Right lung (tissue), 5 donors: ENCODE data around the gene SLC9A9. TPM values are rescaled to one million over a fixed set of nuclear protein-coding genes. Genes with fewer than 3 reads are reported as not detected.

Source experiments
- DNase-seq, 2 donors: peaks; one replicate each; pipeline ENCODE4 v3.0.0-alpha.2; 2013
- polyA plus RNA-seq, 5 donors: library from polyadenylated mRNA; unstranded; fragments of 120-200 nt; gene quantifications; one replicate each; pipeline versions ENCODE4 v1.2.1 to v1.2.3, GENCODE V29; 2013; ENCODE audit warnings: inconsistent platforms in 1 of 5, low replicate concordance in 1 of 5; ENCODE audit not compliant: insufficient read length in 5 of 5, insufficient read depth in 1 of 5

Gene SLC9A9
- polyA plus RNA-seq, 5 donors = 11.7 to 20.9 (median 17.7) TPM

DNA sequence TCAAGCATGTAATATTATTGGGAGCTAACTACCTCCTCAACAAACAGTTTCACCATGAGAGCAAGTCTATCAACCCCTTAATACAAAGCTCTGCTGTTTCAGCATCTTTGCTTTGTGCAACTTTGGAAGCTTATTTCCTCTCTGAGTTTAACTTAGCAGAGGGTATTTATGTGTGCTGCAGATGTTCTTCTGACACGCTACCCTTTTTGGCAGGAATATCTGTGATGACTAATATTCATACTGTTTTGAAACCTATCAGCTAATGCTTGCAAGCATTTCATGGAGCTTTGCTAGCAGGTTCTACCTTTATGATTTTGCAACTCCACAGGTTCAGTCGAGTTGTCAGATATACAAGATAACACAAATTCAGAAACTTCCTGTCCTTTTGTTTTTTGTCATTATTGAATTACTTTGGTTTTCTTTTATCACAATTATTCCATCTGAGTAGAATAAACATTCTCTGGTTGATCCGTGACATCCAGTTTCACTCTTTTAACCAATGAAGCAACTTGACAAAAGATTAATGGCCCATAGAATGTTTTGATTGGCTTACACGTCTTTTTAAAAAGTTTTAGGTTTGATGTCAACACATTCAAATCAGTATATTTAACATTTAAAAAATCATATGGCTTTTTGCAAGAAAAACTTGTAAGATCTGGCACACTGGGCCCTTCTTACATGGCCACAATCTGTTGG, 1.7 kb upstream of the SLC9A9 start:
- DNase-seq = peak; percentile 42 to 50

DNA sequence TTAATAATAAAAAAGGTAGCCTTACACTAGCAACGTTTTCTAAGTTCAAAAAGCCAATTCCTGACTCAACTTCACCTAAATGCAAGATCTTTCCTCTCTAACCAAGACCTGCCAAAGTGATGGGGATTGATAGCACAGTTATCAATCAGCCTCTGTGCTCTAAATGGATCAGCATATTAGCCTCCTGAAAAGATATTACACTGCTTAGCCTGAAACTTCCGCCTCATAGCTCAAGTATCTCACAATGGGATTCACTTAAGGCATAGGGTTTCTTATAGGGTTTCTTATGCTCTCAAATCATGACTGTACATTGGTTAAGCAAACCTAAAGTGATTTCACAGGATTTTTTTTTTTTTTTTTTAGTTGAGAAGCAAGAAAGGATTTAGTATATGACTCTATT, 436 bp upstream of the SLC9A9 start:
- DNase-seq = no peak

DNA sequence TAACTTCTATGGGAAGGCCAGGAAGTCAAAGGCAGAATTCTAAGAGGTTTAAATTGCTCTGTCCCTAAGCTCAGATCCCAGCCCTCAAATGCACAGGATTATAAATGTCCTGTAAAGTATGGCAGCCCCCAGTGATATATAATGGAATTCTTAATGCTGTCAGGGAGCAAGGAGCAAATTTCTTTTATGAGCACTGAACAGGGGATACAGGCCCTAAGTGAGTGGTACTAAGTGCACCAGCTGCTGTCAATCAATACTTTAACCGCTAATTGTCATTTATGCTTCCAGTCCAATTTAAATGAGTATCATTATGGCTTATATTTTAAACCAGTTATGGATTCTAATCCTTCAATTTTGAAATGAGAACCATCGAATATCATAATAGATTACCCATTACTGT, 4.7 kb downstream of the SLC9A9 start:
- DNase-seq = no peak

GRCh38 chr3:143840636-143841035, 7.6 kb downstream of the SLC9A9 start:
- no peak for DNase-seq

DNA sequence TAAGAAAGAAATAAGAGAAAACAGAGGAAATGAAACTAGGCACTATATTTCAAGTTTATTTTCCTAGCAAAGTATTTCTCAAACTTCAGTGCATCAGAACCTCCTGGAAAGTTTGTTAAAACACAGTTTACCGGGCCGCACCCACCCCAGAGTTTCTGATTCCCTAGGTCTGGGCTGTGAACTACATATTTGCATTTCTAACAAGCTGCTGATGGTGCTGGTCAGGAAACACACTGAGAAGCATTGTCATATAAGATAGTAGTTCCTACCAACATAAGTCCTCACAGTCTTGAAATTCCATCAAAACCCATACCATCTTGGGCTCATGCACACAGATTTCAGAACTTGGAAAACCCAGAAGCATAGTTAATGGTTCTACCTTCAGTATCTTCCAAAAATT, 8.3 kb downstream of the SLC9A9 start:
- DNase-seq = no peak

GRCh38 chr3:143837076-143837475, 11.2 kb downstream of the SLC9A9 start:
- no peak for DNase-seq

DNA sequence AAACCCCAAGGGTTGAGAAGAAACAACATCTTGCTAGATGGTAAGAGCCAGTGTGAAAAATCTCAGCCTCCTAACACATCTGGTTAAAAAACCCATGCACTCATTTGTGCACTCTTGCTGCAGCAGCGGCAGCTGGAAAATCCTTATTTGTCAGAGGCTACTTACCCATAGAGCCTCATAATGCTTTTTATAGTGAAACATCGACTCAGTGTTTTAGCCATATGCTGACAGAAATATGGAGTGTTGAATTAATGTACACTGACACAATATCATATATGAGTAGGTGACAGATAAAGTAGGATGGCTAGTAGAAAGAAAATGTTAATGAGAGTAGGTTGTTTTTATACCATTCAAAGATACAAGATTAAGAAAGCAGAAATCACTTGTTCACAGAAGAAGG, 13.0 kb downstream of the SLC9A9 start:
- peak in 1 of 2 donors; percentile 65 for DNase-seq

GRCh38 chr3:143832433-143832832, 15.8 kb downstream of the SLC9A9 start:
- no peak for DNase-seq

DNA sequence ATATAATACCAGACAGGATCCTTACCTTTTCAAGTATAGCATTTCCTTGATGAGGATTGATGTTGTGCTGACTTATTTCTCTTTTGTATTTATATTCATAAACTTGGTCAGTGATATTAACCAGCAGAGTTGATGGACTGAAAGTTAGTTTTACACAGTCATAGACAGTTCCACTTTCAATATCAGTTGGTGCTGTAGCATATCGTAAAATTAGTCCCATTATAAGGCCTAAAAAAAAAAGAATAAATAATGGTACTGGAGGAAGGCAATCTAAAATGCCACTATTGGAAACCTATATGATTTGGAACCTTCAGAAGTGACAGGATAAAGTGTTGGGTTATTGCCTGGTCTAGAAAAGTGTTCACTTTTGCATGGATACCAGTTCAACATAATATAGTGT, 16.3 kb downstream of the SLC9A9 start:
- no peak for DNase-seq

DNA sequence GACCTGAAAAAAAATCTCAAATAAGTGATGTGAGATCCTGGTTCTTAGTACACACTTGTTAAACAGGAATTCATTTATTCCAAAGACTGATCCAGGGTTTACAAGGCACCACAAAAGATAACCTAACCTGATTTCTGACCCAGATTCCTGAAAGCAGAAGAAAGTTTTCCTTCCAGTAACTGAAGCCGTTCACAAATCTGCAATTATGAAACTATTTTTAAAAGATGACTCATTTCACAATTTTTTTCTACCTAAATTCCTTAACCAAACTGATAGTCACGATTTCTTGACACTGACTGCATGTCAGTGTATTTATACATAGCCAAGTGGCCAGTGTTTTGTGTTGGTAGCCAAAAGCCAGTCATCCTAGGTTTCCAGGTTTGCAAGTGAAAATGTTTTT, 17.1 kb downstream of the SLC9A9 start:
- DNase-seq = no peak

DNA sequence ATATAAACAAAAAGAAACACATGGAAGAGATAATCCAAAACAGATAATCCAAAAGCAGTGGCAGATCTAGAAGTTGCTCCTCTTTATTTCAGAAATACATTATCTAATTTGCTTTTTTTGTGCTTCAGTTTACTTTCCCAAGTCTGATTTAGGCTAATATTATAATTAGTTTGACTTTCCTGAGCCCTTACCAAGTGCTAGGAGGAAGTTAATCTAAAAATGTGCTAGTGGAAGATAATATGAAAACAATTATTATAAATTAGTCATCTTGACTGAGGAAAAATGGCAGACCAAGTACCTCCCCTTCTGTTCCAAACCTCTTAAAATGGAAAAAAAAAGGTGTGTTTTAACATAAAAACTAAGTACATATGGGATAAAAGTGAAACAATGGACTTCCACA, 17.5 kb downstream of the SLC9A9 start:
- DNase-seq = no peak

DNA sequence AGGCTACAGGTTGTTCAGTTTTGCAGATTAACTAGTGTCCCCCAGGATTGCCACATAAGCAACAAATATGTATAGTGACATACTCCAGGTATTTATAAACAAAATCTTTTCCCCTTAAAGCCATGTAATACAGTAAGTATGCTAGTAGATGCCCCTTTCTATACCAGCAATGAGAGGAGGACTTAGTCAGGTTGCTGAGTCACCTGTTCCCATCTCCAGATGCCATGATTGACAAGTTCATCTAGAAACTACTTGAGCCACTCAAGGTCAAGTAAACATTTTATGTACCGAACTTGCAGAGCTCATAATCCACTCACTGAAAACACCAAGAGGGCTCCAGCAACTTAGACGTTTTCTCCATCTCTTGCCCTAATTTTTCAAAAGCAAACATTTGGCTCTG, 18.2 kb downstream of the SLC9A9 start:
- DNase-seq = no peak

GRCh38 chr3:143827425-143827824, 20.8 kb downstream of the SLC9A9 start:
- no peak for DNase-seq

DNA sequence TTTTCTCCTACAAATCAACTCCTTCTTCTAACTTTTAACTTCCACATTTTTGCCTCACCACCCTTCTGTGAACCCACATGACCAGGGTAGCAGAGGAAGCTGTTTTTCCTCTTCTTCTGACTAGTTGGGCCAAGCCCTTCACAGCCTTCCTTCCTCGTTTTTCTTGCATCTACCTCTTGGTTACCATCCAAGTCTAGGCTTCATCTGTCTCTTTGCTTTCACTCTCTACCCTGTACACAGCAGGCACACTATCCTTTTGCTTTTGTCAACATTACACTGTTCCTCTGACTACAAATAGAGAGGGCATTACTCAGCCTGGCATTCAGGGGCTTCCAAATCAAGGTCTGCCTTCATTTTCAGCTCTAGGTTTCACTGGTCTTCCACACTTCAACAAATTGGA, 22.0 kb downstream of the SLC9A9 start:
- no peak for DNase-seq

DNA sequence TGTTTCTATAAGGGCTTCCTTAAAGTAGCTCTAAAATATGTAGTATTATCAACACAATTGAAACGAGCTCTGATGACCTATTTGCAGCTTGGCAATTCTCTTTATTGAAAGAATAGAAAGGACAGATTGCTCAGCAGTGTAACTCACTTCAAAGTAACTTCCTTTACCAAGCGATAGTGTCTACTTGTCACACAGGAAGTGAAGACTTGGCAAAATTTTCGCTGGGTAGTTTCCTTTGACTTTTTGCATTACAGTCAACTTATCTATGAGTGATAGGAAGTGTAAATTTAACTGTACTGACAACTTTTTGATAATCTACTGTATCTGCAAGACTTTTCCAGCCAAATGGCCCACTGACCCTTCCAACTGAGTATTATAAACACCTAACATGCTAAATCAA, 22.8 kb downstream of the SLC9A9 start:
- DNase-seq = no peak

DNA sequence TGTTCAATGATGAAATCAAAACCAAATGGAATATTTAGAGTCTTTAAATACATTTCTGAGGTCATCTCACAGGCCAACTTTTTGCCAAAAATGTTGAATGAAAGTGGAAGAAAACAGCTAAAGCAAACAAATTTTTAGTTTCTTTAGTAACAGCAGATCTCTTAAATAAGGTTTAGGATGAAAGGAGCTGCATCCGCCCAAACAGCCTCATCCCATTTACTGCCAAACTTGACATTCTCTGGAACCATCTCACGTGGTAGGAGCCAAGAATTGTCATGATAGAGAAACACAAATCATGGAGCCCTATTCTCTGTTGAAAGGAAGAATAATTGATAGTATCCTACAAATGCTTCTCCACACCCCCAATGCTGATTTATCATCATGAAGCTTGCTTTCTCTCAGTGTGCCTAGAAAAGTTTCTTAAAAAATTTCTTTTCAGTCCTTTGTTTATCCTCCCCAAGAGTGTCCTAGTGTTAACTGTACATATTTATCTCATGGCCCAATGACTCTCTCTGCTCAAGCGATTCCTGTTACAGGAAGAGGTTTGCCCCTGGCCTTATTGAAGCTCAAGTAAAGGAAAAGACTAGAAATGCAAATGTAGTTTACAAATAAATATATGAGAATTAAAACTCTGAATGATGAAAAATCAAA, 23.4 kb downstream of the SLC9A9 start:
- no peak for DNase-seq

DNA sequence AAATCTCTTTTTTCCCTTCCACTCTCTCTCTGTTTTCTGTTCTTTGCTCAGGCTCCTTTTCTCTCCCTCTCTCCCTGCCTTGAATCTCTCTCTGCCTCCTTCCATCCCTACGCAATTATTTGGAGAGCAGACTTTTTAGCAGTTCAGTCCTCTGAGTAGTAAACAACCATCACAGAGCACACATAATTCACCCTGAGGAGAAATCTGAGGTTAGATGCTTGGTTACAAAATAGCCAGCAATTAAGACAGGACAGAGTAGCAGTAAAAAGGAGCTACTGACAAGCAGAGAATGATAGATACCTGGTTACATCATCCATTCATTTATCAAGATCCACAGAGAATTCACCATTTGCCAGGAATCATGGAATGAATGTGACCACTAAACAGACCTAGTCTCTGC, 25.5 kb downstream of the SLC9A9 start:
- DNase-seq = no peak

GRCh38 chr3:143822374-143822773, 25.9 kb downstream of the SLC9A9 start:
- no peak for DNase-seq

DNA sequence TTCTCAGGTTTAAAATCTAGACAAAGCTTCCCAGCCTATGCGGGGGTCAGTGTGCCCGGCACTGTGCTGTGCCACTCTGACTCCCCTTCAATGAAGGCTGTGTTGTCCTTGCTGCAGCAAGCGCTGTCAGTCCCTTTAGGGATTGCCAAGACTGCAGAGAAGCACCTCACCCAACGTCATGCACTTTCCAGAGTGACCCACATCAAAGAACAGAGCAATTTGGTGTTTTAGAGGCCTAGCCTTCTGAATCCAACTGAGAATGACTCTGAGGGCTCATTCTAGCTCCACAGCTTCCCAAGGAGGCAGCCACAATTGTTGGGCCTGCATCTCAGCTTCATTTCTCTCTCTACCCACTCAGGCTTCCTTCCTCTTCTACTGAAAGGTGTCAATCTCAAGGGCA, 26.4 kb downstream of the SLC9A9 start:
- DNase-seq = no peak

- no peak for DNase-seq
These were observed 27.6 kb downstream of the SLC9A9 start for GRCh38 chr3:143820466-143821221.

- no peak for DNase-seq
These were observed 28.4 kb downstream of the SLC9A9 start for GRCh38 chr3:143819890-143820289.

- no peak for DNase-seq
These were observed 33.8 kb downstream of the SLC9A9 start for GRCh38 chr3:143814443-143814889.

DNA sequence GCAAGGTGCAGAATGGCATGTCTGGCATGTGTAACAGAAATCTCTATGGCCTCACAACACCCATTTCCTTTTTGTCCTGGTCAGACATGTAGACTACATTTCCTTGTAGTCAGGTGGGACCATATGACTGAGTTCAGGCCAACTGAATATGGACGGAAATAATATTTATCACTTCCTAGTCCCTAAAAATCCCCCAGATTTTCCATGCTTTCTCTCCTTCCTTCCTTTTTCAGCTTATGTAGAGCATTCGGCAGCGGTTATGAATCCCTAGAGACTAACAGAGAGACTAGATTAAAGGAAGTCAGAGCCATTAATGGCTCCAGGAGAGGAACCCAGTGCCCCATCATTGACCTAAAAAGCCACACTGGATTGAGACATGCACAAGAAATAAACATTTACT, 35.8 kb downstream of the SLC9A9 start:
- DNase-seq = no peak
